ENCODE measurements around the gene CHCHD6.

The CHCHD6 gene

GRCh38 chr3:126991366-126992200 lies 287.5 kb downstream of the CHCHD6 start:
- DNase-seq (ENCODE audit: low read depth, low spot score) = no peak

GRCh38 chr3:126992216-126992615 lies 288.2 kb downstream of the CHCHD6 start:
- DNase-seq (ENCODE audit: low read depth, low spot score) = no peak

GRCh38 chr3:126992776-126993175 lies 288.7 kb downstream of the CHCHD6 start:
- no peak for DNase-seq (ENCODE audit: low read depth, low spot score)

GRCh38 chr3:126993436-126993835 lies 289.4 kb downstream of the CHCHD6 start:
- no peak for DNase-seq (ENCODE audit: low read depth, low spot score)

GRCh38 chr3:126994661-126995245 lies 290.7 kb downstream of the CHCHD6 start:
- peak; percentile 41 for DNase-seq (ENCODE audit: low read depth, low spot score)

GRCh38 chr3:126995254-126995780 lies 291.3 kb downstream of the CHCHD6 start:
- DNase-seq (ENCODE audit: low read depth, low spot score) = no peak

GRCh38 chr3:126995926-126996512 lies 292.0 kb downstream of the CHCHD6 start:
- no peak for DNase-seq (ENCODE audit: low read depth, low spot score)

GRCh38 chr3:126996905-126997304 lies 292.9 kb downstream of the CHCHD6 start:
- DNase-seq (ENCODE audit: low read depth, low spot score) = peak; percentile 71

- DNase-seq (ENCODE audit: low read depth, low spot score) = no peak
Measured at GRCh38 chr3:126997455-126998038, 293.5 kb downstream of the CHCHD6 start.

GRCh38 chr3:126998320-126998719 lies 294.3 kb downstream of the CHCHD6 start:
- DNase-seq (ENCODE audit: low read depth, low spot score) = no peak

GRCh38 chr3:126998728-126999127 lies 294.7 kb downstream of the CHCHD6 start:
- no peak for DNase-seq (ENCODE audit: low read depth, low spot score)

GRCh38 chr3:126999383-126999782 lies 295.3 kb downstream of the CHCHD6 start:
- DNase-seq (ENCODE audit: low read depth, low spot score) = no peak

- DNase-seq (ENCODE audit: low read depth, low spot score) = no peak
Measured at GRCh38 chr3:127000119-127000518, 296.1 kb downstream of the CHCHD6 start.

GRCh38 chr3:127000761-127001160 lies 296.7 kb downstream of the CHCHD6 start:
- no peak for DNase-seq (ENCODE audit: low read depth, low spot score)

- DNase-seq (ENCODE audit: low read depth, low spot score) = no peak
Measured at GRCh38 chr3:127001486-127002194, 297.6 kb downstream of the CHCHD6 start.

- peak; percentile 97 for DNase-seq (ENCODE audit: low read depth, low spot score)
Measured at GRCh38 chr3:127002195-127003174, 298.4 kb downstream of the CHCHD6 start.

- DNase-seq (ENCODE audit: low read depth, low spot score) = no peak
Measured at GRCh38 chr3:127003175-127003555, 299.1 kb downstream of the CHCHD6 start.

- no peak for DNase-seq (ENCODE audit: low read depth, low spot score)
Measured at GRCh38 chr3:127003601-127004280, 299.7 kb downstream of the CHCHD6 start.

GRCh38 chr3:127004641-127005397 lies 300.8 kb downstream of the CHCHD6 start:
- no peak for DNase-seq (ENCODE audit: low read depth, low spot score)
